Endodermal cell (in vitro differentiated cells): ENCODE results near the gene SMCO3. TPM values are rescaled to one million over a fixed set of nuclear protein-coding genes. Genes with fewer than 3 reads are reported as not detected.
A peak's percentile ranks its signal among the peaks of the same experiment; 100 is the strongest.

Experiments
- DNase-seq: peaks from one replicate; pipeline ENCODE4 v3.0.0-alpha.2; 2017
- H3K27ac ChIP-seq: 2 replicates; pipeline ENCODE4 v1.5.1; 2013; ENCODE audit warnings: mild to moderate bottlenecking, low read depth, low read length, moderate library complexity
- H3K27me3 ChIP-seq: 2 replicates; pipeline ENCODE4 v1.6.1; 2013; ENCODE audit warnings: mild to moderate bottlenecking, low read length, moderate library complexity; ENCODE audit not compliant: insufficient read depth, control insufficient read depth, poor library complexity, severe bottlenecking
- H3K36me3 ChIP-seq: 2 replicates; pipeline ENCODE4 v1.7.0; 2013; ENCODE audit warnings: mild to moderate bottlenecking, low read length, moderate library complexity; ENCODE audit not compliant: control insufficient read depth, insufficient read depth
- H3K4me1 ChIP-seq: one replicate; pipeline ENCODE4 v1.7.0; 2013; ENCODE audit warnings: low read length; ENCODE audit not compliant: control insufficient read depth, insufficient read depth
- H3K4me3 ChIP-seq: 2 replicates; pipeline ENCODE4 v1.5.1; 2013; ENCODE audit warnings: mild to moderate bottlenecking, low read length, moderate library complexity
- H3K9ac ChIP-seq: 2 replicates; pipeline ENCODE4 v1.6.1; 2013; ENCODE audit warnings: mild to moderate bottlenecking, low read length, moderate library complexity; ENCODE audit not compliant: poor library complexity, severe bottlenecking; ENCODE audit errors: extremely low read depth
- H3K9me3 ChIP-seq: 2 replicates; pipeline ENCODE4 v1.6.1; 2013; ENCODE audit warnings: mild to moderate bottlenecking, low read length, moderate library complexity; ENCODE audit not compliant: control insufficient read depth
- H3K27ac Mint-ChIP-seq: 2 replicates; pipeline ENCODE4 v1.8.0; 2020; ENCODE audit warnings: mixed read lengths
- H3K27me3 Mint-ChIP-seq: 2 replicates; pipeline ENCODE4 v1.8.0; 2021; ENCODE audit warnings: mild to moderate bottlenecking, mixed read lengths; ENCODE audit not compliant: insufficient read depth
- H3K36me3 Mint-ChIP-seq: 2 replicates; pipeline ENCODE4 v1.8.0; 2020; ENCODE audit warnings: low read depth, mixed read lengths
- H3K4me1 Mint-ChIP-seq: 2 replicates; pipeline ENCODE4 v1.8.0; 2020; ENCODE audit warnings: mixed read lengths
- H3K4me3 Mint-ChIP-seq: 2 replicates; pipeline ENCODE4 v1.8.0; 2020; ENCODE audit warnings: mild to moderate bottlenecking, moderate library complexity, mixed read lengths
- H3K9me3 Mint-ChIP-seq: 2 replicates; pipeline ENCODE4 v1.8.0; 2020; ENCODE audit warnings: mild to moderate bottlenecking, mixed read lengths
- WGBS, 2 experiments: methylation state at CpG; one replicate each; pipeline versions ENCODE4 v1.1.5 to v1.1.7; 2013; ENCODE audit warnings: missing lambda C conversion rate in 2 of 2, mixed read lengths in 1 of 2; ENCODE audit not compliant: insufficient coverage in 1 of 2, insufficient read length in 1 of 2; 5-methylcytosine and 5-hydroxymethylcytosine counted together
- total RNA-seq, 2 donors: library from RNA; stranded (reverse); fragmentation: NEBNext Ultra II Directional in 1 of 2; extraction: Animal tissue kit (Norgen Biotek cat#: 25700) in 1 of 2; gene quantifications; 2 replicates in 1 of 2; 3 replicates in 1 of 2; pipeline ENCODE4 v1.2.1, GENCODE V29; 2021
- TF ChIP-seq, protein P1 (sequence below): fragments of 200-600 bp; sonication (generic); conservative IDR thresholded peaks from 2 replicates; pipeline ENCODE4 v1.5.0; 2021; ENCODE audit warnings: antibody characterized with exemption, mild to moderate bottlenecking

Gene SMCO3
- total RNA-seq, 2 donors from 2014 or later = not detected

DNA sequence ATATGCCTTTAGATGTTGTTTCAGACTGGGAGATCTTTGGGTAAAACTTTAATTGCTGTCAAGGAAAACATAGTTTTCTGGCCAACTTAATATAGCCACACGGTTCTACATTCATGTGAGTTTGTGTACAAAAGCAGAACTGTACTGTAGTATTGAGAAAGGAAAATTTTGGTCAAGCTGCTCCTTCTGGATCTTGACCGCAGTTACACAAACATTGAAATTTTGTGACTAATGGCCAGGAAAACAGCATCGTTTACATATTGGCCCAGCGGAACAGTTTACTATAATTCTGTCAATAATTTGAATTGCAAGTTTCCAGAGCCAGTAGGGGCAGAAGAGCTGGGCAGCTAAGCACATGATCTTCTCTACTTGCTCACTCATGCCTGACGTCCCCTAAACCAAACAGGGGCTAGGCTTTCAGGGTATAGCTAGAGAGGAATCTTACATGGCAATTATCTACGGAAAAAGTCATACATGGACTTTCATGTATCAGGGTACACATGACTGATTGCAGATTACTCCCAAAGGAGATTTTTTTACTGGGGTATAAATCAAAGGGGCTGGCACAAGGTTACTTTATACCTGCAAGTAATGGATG, 40.7 kb upstream of the SMCO3 start:
- 84 to 90% methylated on average over 5 to 6 of the region's 6 CpGs for WGBS, 2 experiments
- Mint-ChIP-seq H3K36me3 (no peaks in the 10 kb centered on the region), H3K4me3 (no peak overlapping the region), H3K27ac (peak overlapping the region; percentile 40), H3K9me3 (peaks cover 32% of the 10 kb centered on the region), H3K4me1 (peaks cover 2% of the 10 kb centered on the region), H3K27me3 (no peaks in the 10 kb centered on the region)
- no peaks in the 10 kb centered on the region for H3K36me3 ChIP-seq
- H3K9ac ChIP-seq = no peak overlapping the region
- H3K27me3 ChIP-seq = no peaks in the 10 kb centered on the region
- no peaks in the 10 kb centered on the region for H3K9me3 ChIP-seq
- TF ChIP-seq, protein P1, sequence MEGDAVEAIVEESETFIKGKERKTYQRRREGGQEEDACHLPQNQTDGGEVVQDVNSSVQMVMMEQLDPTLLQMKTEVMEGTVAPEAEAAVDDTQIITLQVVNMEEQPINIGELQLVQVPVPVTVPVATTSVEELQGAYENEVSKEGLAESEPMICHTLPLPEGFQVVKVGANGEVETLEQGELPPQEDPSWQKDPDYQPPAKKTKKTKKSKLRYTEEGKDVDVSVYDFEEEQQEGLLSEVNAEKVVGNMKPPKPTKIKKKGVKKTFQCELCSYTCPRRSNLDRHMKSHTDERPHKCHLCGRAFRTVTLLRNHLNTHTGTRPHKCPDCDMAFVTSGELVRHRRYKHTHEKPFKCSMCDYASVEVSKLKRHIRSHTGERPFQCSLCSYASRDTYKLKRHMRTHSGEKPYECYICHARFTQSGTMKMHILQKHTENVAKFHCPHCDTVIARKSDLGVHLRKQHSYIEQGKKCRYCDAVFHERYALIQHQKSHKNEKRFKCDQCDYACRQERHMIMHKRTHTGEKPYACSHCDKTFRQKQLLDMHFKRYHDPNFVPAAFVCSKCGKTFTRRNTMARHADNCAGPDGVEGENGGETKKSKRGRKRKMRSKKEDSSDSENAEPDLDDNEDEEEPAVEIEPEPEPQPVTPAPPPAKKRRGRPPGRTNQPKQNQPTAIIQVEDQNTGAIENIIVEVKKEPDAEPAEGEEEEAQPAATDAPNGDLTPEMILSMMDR = no peak
- no peaks in the 10 kb centered on the region for H3K4me1 ChIP-seq
- H3K27ac ChIP-seq = no peak overlapping the region
- no peak overlapping the region for H3K4me3 ChIP-seq
- no peak for DNase-seq

DNA sequence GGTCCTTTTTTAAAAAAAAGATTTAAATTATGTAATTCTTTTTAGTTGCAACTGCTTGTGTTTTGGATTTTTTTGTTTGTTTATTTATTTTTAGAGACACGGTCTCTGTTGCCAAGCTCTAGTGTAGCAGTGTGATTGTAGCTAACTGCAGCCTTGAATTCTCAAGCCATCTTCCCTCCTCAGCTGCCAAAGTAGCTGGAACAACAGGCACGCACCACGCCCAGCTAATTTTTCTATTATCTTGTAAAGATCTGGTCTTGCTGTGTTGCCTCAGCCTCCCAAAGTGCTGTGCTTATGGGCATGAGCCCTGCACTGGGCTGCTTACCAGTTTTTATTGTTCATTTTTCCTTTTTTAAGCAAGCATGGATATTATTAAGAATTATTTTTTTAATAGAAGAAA, 40.0 kb upstream of the SMCO3 start:
- Histone ChIP-seq H3K36me3 (no peaks in the 10 kb centered on the region), H3K4me1 (no peaks in the 10 kb centered on the region), H3K4me3 (no peak overlapping the region), H3K27me3 (no peaks in the 10 kb centered on the region), H3K9me3 (no peaks in the 10 kb centered on the region), H3K9ac (no peak overlapping the region), H3K27ac (no peak overlapping the region)
- no peak for DNase-seq
- Mint-ChIP-seq H3K4me3 (no peak overlapping the region), H3K4me1 (peaks cover 2% of the 10 kb centered on the region), H3K36me3 (no peaks in the 10 kb centered on the region), H3K27me3 (no peaks in the 10 kb centered on the region), H3K27ac (no peak overlapping the region), H3K9me3 (peaks cover 25% of the 10 kb centered on the region)
- WGBS, 2 experiments = 71 to 86% methylated on average over 2 to 3 of the region's 3 CpGs
- TF ChIP-seq, protein P1 = no peak

DNA sequence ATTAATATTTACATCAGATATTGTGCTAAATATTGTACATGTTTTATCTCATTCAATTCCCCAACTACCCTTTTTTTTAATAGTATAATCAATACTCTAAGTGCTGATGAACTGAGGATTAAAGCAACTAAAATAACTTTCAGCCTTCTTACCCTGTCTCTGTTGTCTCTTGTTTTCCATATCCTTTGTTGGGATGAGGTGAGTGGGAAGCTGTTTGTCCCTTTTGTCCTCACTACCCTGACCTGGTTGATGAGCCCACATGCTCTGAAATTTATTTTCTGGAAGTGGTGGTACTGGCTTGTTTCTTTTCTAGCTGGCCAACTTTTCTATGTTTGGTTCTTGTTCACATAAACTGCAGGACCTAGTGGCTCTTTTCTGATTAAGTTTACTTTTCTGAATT, 38.9 kb upstream of the SMCO3 start:
- H3K36me3 Mint-ChIP-seq = no peaks in the 10 kb centered on the region
- Histone ChIP-seq H3K4me1 (no peaks in the 10 kb centered on the region), H3K36me3 (no peaks in the 10 kb centered on the region), H3K9me3 (no peaks in the 10 kb centered on the region), H3K9ac (no peak overlapping the region), H3K27ac (no peak overlapping the region), H3K27me3 (no peaks in the 10 kb centered on the region), H3K4me3 (no peak overlapping the region)
- no peak for DNase-seq
- TF ChIP-seq, protein P1 = no peak
- peaks cover 17% of the 10 kb centered on the region for H3K9me3 Mint-ChIP-seq
- H3K27me3 Mint-ChIP-seq = no peaks in the 10 kb centered on the region
- no peak overlapping the region for H3K27ac Mint-ChIP-seq
- H3K4me3 Mint-ChIP-seq = no peak overlapping the region
- peaks cover 4% of the 10 kb centered on the region for H3K4me1 Mint-ChIP-seq
